ENCODE measurements around the gene GPC5. TPM values are rescaled to one million over a fixed set of nuclear protein-coding genes. Genes with fewer than 3 reads are reported as not detected.

Gene GPC5
- total and polyA plus RNA-seq, 7 donors, result 0.23 TPM; not detected in 6

GRCh38 chr13:92656648-92657047, 1258.2 kb downstream of the GPC5 start:
- WGBS, 3 donors, result 65 to 86% (median 82%) methylated on average over 7 of the region's 7 CpGs
- TF ChIP-seq, protein P1, sequence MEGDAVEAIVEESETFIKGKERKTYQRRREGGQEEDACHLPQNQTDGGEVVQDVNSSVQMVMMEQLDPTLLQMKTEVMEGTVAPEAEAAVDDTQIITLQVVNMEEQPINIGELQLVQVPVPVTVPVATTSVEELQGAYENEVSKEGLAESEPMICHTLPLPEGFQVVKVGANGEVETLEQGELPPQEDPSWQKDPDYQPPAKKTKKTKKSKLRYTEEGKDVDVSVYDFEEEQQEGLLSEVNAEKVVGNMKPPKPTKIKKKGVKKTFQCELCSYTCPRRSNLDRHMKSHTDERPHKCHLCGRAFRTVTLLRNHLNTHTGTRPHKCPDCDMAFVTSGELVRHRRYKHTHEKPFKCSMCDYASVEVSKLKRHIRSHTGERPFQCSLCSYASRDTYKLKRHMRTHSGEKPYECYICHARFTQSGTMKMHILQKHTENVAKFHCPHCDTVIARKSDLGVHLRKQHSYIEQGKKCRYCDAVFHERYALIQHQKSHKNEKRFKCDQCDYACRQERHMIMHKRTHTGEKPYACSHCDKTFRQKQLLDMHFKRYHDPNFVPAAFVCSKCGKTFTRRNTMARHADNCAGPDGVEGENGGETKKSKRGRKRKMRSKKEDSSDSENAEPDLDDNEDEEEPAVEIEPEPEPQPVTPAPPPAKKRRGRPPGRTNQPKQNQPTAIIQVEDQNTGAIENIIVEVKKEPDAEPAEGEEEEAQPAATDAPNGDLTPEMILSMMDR (IDR thresholded peaks at IDR 0.05), result no peak
- intact Hi-C loops (cut with DNase I), result no loop called here

DNA sequence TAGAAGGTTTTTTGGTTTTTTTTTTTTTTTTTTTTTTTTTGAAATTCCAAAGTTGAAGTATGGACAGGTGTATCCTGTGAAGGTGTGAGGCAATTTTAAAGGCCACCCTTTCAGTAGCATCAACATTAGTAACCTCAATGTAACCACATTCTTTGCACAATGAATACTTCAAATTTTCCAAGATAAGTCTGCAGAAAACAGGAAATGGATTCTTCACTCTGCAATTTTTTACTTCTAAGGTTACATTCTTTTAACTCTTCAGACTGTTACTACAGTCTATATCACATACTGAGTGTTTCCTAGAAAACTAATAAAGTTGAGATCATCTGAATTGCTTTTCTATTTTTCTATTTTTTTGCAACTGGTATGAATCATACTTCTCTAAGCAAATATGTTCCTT, 1259.1 kb downstream of the GPC5 start:
- TF ChIP-seq, protein P1 (IDR thresholded peaks at IDR 0.05), result no peak
- intact Hi-C loops (cut with DNase I), result no loop called here
- Histone ChIP-seq H3K4me3 (no peak overlapping the region), H3K27me3 (ENCODE audit: insufficient read depth in 3 of 3, low read length in 2 of 3) (no peaks in the 10 kb centered on the region), H3K27ac (no peak overlapping the region), H3K36me3 (ENCODE audit: insufficient read depth in 1 of 2, low read depth in 1 of 2) (no peaks in the 10 kb centered on the region), H3K4me1 (no peaks in the 10 kb centered on the region), H3K9me3 (no peaks in the 10 kb centered on the region)
- DNase-seq, result no peak
- ATAC-seq, result no peak

More at GRCh38 chr13:92656648-92657047, 1258.2 kb downstream of the GPC5 start:
- Histone ChIP-seq H3K4me3 (no peak overlapping the region), H3K27ac (no peak overlapping the region), H3K27me3 (ENCODE audit: insufficient read depth in 3 of 3, low read length in 2 of 3) (no peaks in the 10 kb centered on the region), H3K36me3 (ENCODE audit: insufficient read depth in 1 of 2, low read depth in 1 of 2) (no peaks in the 10 kb centered on the region), H3K4me1 (no peaks in the 10 kb centered on the region), H3K9me3 (no peaks in the 10 kb centered on the region)
- ATAC-seq, result no peak
- DNase-seq, result no peak

DNA sequence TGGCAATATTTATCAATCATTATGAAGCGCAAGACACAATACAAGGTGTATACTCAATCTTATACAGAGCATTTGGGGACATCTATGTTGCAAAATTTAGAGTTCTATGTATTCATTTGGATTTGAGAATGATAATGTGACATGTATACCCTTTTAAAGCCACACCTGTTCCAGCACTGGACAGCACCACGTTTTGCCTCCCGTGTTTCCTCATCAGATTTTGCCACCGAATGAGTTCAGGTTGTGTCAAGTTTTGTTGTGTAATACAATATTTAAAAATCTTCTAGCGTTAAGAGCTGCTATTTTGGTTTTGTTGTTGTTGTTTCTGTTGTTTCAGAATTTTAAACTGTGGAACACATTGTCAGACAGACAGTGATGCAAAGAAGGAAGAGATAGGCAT, 1259.9 kb downstream of the GPC5 start:
- H3K27ac ChIP-seq, result no peak overlapping the region
- no peak overlapping the region for H3K4me3 ChIP-seq
- 73 to 81% (median 76%) methylated on average over 5 of the region's 5 CpGs for WGBS, 3 donors
- H3K9me3 ChIP-seq, result no peaks in the 10 kb centered on the region
- H3K36me3 ChIP-seq (ENCODE audit: insufficient read depth in 1 of 2, low read depth in 1 of 2), result no peaks in the 10 kb centered on the region
- H3K4me1 ChIP-seq, result no peaks in the 10 kb centered on the region
- no peaks in the 10 kb centered on the region for H3K27me3 ChIP-seq (ENCODE audit: insufficient read depth in 3 of 3, low read length in 2 of 3)
- TF ChIP-seq, protein P1 (IDR thresholded peaks at IDR 0.05), result no peak
- ATAC-seq (no peak), DNase-seq (no peak)
- intact Hi-C loops (cut with DNase I), result no loop called here

DNA sequence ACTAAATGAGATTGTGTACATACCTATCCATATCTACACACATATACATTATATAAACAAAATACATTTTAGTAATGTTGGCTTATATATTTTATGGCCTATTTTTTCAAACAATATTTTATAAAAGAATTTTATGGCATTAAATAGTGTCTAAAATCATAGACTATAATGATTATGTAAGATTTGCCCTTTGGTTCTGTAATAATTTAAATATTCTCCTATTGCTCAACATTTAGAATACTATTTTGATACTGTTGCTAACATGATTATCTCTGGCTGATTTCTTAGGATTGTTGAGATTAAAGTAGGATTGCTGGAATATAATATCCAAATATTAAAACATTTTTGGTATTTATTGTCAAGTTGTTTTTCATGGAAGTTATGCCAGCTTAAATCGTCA, 1263.0 kb downstream of the GPC5 start:
- Histone ChIP-seq H3K9me3 (no peaks in the 10 kb centered on the region), H3K27me3 (ENCODE audit: insufficient read depth in 3 of 3, low read length in 2 of 3) (no peaks in the 10 kb centered on the region), H3K4me3 (no peak overlapping the region), H3K4me1 (no peaks in the 10 kb centered on the region), H3K27ac (no peak overlapping the region), H3K36me3 (ENCODE audit: insufficient read depth in 1 of 2, low read depth in 1 of 2) (no peaks in the 10 kb centered on the region)
- intact Hi-C loops (cut with DNase I), result no loop called here
- ATAC-seq (no peak), DNase-seq (no peak)
- 23 to 50% (median 37%) methylated on average over 1 of the region's 1 CpG for WGBS, 3 donors
- TF ChIP-seq, protein P1 (IDR thresholded peaks at IDR 0.05), result no peak

- Histone ChIP-seq H3K27me3 (ENCODE audit: insufficient read depth in 3 of 3, low read length in 2 of 3) (peaks cover 0 to 2% (median 0%) of the 10 kb centered on the region in 3 donors), H3K27ac (no peak overlapping the region), H3K9me3 (no peaks in the 10 kb centered on the region), H3K4me1 (no peaks in the 10 kb centered on the region), H3K4me3 (no peak overlapping the region), H3K36me3 (ENCODE audit: insufficient read depth in 1 of 2, low read depth in 1 of 2) (no peaks in the 10 kb centered on the region)
- intact Hi-C loops (cut with DNase I), result no loop called here
- ATAC-seq, result no peak
- TF ChIP-seq, protein P1 (IDR thresholded peaks at IDR 0.05), result no peak
- no peak for DNase-seq
Measured at GRCh38 chr13:92668157-92668556, 1269.7 kb downstream of the GPC5 start.
